SW 1271 (cell line): ENCODE data around the gene LYZL2.
"Not testable (repeated sequence)": the region's sequence is repeated elsewhere in the genome, so short reads cannot be mapped to it uniquely, and the experiment has no call there.

Experiments used
- DNase-seq, 2 experiments: peaks; one replicate each; lab custom pipeline; 2025; lab: John Stamatoyannopoulos, UW

The LYZL2 gene

GRCh38 chr10:30629653-30630052, at the start of gene LYZL2:
Gene LYZL2 (minus strand): TSS chr10:30629753. CDS start chr10:30626915, 2,838 bp downstream.
- no peak for DNase-seq

GRCh38 chr10:30677616-30678015, 48.1 kb upstream of the LYZL2 start:
- DNase-seq, result not testable (repeated sequence)

GRCh38 chr10:30677146-30677545, 47.6 kb upstream of the LYZL2 start:
- not testable (repeated sequence) for DNase-seq

DNA sequence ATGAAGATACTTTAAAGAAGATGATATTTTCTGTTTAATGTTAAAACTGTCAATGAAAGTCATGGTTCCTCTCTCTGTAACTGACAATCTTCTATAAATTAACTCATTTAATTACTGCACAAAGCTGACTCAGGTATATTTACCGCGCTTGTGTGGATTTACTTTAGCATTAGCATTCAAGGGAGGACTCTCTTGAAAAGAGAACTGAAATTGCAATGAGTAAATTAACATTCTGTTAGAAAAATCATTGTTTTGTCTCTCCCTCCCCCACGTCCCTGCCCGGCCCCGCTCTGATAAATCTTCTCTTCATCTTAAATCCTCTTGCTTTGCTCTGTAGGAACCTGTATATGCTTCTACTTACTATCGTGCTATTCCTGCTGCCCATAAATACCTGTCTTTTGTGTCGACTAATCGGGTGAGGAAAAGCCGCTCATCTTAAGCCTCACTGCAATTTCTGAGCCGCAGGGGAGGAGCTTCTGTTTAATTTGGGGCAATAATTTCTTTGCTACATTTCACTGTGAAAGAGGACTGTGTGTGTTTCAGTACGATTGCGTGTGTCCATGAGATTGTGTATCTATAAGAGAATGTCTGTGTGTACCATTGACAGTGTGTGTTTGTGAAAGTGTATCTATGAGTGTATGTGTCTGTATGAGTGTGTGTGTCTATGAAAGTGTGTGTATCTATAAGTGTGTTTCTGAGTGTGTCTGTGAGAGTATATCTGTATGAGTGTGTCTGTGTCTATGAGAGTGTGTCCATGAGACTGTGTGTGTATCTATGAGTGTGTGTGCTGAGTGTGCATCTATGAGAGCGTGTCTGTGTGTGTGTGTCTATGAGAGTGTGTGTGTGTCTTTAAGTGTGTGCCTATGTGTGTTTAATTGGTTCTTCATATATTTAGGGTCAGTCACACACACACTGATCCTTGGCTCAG, 46.5 kb upstream of the LYZL2 start:
- no peak for DNase-seq

GRCh38 chr10:30674796-30675195, 45.2 kb upstream of the LYZL2 start:
- no peak for DNase-seq

DNA sequence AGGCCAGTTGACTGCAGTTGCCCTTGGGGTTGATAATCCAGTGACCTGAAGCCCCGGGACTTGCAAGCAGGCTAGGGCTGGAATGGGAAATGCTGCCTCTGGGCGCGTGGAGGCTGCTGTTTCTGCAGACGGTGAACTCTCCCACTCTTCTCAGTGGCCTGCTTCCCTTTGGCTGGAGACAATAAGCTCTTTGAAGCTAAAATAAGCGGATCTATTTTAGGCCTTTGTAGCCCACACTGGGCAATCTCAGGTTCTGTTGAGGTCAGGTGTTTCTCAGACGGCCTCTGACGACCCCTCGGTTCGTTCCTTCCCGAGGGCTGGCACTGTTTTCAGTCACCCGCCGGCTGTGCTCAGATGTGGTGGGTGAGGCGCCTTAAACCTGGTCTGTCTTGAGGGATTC, 43.7 kb upstream of the LYZL2 start:
- not testable (repeated sequence) for DNase-seq

- not testable (repeated sequence) for DNase-seq
Observed at GRCh38 chr10:30672338-30672737, 42.8 kb upstream of the LYZL2 start.

- DNase-seq, result peak; percentile 23 to 86
Observed at GRCh38 chr10:30671026-30671616, 41.6 kb upstream of the LYZL2 start.

DNA sequence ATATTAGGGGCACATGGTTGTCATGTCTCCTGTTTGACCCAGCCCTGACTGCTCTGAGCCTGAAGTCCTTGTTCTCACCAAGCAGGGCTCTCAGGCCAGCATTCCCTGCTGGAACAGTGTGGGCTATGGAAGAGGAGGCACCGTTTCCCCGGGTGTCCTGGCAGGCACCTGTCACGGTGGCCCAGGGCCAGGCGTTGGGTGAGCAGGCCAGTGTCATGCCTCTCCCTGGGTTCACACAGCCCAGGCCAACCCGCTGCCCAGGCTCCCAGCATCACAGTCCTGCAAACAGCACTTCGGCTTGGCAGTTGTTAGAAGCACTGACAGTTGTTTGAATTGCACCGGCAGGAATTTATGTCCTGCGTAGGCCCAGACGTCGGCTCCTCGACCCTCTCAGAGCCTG, 38.4 kb upstream of the LYZL2 start:
- DNase-seq, result not testable (repeated sequence)

DNA sequence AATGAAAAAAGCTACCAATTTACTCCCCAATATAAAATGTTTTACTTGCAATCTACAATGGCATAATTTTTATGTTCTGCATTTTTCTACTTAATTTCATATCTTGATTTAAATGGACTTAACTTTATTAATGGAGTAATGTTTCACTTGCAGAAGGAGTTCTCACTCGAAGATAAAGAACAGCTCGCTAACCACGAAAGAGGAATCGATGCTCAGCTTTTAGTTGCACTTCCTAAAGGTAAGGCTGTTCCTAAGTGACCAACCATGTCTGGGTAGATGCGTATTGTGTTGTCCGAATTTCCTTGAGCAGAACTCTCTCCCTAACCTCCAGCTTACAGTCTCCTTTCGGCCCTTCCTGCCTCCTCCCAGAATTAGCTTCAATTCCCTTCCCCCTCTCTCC, 33.9 kb upstream of the LYZL2 start:
- DNase-seq, result not testable (repeated sequence)

DNA sequence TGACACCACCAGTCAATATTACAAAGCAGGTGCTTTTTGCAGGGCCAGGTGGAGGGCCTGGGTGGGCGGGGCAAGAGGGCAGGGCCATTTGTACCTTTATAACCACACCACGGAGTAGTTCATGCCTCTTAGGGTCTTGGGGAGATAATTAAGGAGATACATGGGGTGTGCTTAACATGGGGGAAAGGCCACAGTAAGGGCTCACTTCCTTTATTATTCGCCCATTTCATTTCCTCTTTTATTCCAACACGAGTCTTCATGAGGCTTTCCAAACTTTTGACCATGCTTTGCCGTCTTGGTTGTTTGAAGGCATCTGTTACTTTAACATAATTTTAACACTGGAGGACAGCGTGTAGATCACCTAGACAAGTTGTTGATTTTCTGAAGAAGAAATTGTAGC, 33.3 kb upstream of the LYZL2 start:
- no peak for DNase-seq

DNA sequence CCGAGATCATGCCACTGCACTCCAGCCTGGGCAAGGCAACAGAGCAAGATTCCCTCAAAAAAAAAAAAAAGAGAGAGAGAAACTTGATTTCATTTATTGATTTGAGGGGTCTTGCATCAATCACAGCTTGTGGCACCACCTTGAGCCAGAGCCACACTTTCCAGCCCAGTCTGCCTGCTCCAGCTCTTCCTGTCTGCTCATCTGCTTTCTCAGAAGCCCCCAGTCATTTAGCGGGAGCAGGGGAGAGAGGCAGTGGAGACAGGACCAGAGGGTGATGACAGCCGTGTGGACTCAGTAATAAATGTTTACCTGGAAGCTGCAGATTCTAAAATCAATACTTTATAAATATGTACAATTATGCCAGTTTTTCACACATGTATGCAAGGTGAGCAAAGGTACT, 30.8 kb upstream of the LYZL2 start:
- not testable (repeated sequence) for DNase-seq

DNA sequence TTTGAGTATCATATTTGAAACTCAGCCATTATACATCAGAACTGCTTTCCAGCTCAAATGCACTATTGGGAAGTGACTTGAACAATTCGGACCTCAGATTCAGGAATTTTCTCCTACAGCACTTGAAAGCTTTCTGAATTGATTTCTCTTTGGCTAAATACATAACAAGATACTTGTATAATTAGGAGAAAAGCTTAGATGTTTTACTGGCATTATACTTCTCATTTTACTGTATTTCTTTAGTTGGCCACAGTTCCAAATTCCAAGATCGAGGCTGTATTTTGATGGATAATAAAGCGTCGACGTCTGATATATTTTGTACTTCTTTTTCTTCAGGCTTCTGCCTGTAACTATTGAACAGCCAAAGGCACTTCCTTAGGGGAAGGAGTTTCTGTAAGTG, 26.7 kb upstream of the LYZL2 start:
- DNase-seq, result no peak

DNA sequence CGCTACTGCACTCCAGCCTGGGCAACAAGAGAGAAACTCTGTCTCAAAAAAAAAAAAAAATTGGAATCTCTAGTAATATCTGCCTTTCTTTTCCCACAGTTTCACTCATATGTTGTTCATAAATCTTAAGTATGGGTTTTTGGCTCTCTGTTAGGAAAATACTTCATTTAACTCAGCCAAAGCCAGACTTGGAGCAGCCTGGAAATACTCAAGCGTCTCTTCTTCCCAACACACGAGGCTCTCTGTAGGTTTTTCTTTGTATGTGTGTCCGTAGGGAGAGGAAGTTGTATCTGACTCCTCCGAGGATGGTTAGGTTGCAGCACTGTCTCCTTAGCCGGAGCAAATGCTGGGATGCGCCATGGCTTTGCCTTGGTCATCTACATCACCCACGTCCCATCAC, 25.4 kb upstream of the LYZL2 start:
- not testable (repeated sequence) for DNase-seq

GRCh38 chr10:30651470-30652397, 22.2 kb upstream of the LYZL2 start:
- DNase-seq, result not testable (repeated sequence)

- DNase-seq, result no peak
Observed at GRCh38 chr10:30647089-30647488, 17.5 kb upstream of the LYZL2 start.

DNA sequence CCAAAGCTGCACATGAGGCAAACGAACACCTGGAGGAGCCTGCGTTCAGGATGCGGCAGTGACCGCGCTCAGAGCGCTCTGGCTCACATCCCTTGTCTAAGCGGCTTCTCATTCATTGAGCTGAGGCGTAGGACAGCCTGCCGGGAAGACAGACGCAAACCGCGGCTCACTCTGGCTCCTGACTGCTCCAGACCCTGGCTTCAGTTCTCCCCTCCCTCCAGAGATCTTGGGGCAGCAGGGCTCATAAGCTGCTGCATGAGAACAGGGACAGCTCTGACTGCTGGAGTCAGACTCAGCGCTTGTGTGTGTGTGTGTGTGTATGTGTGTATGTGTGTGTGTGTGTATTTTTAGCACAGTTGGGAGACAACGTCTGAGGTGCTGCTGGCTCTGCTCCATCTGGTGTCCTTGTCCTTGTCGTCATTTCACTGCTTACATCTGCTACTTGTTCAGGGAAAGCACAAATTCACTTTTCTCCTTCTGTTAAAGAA, 15.8 kb upstream of the LYZL2 start:
- no peak for DNase-seq

- not testable (repeated sequence) for DNase-seq
Observed at GRCh38 chr10:30644408-30644861, 14.9 kb upstream of the LYZL2 start.

DNA sequence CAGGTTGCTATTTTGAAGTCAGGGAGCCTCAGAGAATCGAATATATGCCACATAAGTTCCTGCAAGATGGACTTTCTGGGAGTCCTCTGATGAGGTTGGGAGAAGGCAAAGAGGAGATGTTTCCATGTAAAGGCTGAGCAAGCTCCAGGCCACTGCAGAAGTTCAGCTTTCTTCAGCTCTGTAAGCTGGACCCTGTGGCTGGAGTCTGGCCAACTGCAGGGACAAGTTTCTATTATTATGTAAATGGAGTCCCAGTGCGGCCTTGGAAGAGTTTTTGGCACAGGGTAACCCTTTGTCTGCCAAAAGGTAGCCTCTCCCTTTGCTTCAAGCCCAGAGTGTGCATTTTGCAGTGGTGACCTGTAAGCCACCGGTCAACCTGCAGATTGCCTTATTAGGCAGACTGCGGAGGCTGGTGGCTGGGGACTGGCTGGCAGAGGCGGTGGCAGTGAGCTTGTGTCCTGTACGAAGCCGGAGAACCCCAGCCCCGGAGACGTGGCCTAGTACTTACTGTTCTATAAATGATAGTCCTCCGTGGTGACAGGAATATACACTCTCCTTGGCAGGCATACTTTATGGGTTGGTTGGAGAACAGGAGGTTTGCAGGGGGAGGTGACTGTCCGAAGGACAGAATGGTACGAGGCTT, 14.1 kb upstream of the LYZL2 start:
- not testable (repeated sequence) for DNase-seq

DNA sequence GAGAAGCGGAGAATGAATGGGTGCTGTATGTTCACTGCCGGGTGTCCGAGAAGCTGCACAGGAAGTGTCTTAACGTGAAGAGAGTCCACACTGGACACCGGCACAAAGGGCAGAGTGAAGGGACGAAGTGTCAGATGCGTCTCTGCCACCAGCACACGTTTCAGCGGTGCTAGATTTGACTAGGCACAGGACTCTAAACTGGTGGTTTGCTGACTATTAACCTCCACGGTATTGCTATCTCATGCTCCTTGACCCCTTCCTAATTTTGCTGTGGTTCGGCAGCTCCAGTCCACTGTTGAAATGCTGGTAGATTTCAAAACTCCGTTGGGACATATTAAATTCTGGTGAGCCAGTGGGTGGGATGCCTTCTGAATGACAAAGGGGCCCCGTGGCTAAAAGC, 13.3 kb upstream of the LYZL2 start:
- not testable (repeated sequence) for DNase-seq
